Dedifferentiated amniotic fluid mesenchymal stem cell (primary cell): ENCODE data around the gene KCNIP4.
"Not testable (repeated sequence)": the region's sequence is repeated elsewhere in the genome, so short reads cannot be mapped to it uniquely, and the experiment has no call there.

Experiments
- DNase-seq: peaks from one replicate; pipeline ENCODE4 v3.0.0-alpha.2; 2016; ENCODE audit errors: extremely low spot score

Gene KCNIP4

DNA sequence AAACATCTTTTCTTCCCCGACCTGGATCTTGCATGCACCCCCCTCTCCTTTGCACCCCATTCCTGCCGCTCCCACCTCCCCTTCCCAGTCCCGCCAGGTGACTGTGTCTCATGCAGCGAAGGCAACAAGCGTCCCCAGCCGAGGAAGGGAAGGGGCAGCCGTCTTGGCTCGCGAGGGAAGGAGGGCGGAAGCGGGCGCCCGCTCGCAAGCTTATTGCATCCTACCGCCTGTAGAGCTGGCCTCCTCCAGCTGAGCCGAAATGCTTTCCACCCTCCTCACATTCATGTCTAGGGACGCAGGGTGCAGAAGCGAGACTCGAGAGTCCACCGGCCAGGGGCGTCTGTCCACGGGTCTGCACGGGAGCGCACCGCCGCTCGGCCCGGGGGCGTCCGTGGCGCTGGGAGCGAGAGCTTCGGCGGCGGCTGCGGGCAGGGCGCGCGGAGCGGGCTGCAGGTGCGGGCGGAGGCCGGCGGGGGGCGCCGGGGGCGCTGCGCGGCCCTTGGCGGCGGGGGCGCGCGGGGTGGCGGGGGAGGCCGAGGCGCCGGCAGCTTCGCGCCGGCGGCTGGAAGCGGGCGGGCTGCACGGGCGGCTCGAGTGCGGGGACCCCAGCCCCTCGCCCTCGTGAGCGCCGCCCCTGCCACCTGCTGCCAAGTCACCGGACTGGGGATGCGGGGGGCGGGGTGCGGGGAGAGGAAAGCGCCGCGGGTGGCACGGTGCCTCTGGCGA, at the start of gene KCNIP4:
TSS of gene KCNIP4 (minus strand) at position 426 of the 726 bp plus-strand sequence.
- peak; percentile 15 for DNase-seq

- not testable (repeated sequence) for DNase-seq
Observed at GRCh38 chr4:21996618-21997017, 48.0 kb upstream of the KCNIP4 start.

DNA sequence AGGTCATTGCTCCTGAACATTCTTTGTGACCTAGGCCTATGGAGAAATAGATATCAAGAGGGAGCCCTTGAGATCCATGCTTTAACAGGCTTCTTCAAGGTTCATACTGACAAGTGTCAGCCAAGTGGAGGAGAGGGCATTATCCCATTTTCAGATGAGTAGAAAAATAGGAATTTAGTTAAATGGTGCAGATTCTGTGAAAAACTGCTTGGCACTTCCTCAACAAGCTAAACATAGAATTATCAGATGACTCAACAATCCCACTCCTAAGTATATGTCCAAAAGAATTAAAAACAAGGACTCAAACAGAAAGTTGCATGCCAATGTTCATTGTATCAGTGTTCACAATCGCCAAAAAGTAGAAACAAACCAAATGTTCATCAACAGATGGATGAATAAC, 43.8 kb upstream of the KCNIP4 start:
- DNase-seq, result peak; percentile 80

DNA sequence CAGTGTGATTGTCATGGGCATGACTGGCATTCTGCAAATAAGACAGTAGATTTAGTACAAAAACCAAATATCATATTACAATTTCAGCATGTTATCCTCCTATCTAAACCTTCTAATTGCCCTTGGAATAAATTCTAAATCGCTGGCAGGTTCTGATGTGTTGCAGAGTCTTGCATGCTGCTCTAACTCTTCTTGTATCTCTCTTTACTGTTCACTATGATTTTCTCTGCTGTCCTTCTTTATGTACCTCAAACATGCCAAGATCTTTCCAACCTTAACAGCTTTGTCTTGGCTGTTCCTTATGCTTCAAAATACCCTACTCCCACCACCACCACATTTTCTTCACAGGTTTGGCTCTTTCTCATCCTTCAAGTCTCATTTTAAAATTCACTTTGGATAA, 43.0 kb upstream of the KCNIP4 start:
- peak; percentile 29 for DNase-seq

GRCh38 chr4:21991050-21991449, 42.5 kb upstream of the KCNIP4 start:
- DNase-seq, result peak; percentile 69

GRCh38 chr4:21989351-21989750, 40.8 kb upstream of the KCNIP4 start:
- no peak for DNase-seq

DNA sequence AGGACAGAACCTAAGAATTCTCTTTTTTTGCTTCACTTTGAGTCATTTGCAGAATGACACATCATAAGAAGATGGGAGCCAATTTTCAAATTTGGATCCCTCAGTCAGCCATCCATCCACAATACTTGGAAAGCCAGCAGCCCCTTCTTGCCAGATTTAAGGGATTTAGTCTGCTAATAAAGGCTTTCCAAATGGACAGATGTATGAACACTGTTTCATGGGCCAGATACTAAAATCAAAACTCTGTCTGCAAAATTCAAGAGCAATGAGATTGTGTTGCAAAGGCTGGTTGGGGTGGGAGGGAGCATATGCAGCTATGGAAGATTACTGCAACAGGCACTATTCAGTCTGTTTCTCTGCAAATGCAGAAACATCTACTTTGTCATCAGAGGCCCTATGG, 37.7 kb upstream of the KCNIP4 start:
- DNase-seq, result no peak

DNA sequence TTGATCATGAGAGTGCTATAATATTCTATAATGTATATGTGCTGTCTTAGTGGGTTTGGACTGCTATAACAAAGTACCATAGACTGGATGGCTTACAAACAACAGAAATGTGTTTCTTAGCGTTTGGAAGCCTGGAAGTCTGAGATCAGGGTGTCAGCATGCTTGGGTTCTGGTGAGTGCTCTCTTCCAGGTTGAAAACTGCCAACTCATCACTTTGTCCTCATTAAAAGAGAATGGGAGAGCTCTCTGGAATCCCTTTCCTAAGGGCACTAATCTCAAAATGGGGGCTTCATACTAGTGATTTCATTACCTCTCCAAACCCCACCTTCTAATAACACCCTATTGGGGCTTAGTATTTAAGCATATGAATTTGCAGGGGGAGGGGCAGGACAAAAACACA, 33.5 kb upstream of the KCNIP4 start:
- no peak for DNase-seq

DNA sequence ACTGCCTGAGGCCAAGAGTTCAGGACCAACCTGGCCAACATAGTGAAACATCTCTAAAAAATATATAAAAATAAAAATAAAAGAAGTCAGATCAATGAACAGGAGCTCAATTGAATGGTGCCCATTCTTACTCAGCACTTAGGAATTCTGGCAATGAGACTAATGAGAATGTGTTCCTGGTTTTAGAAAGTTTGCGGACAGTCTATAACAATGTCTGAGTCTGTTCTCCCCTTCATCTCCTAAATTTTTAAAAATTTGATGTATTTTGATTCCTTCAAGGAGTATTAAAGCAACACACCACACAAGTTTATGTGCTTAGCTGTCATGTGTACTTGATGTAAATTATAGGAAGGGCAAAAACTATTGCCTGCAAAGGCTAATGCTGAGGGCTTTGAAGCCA, 30.6 kb upstream of the KCNIP4 start:
- no peak for DNase-seq

- no peak for DNase-seq
Observed at GRCh38 chr4:21976166-21976565, 27.6 kb upstream of the KCNIP4 start.

DNA sequence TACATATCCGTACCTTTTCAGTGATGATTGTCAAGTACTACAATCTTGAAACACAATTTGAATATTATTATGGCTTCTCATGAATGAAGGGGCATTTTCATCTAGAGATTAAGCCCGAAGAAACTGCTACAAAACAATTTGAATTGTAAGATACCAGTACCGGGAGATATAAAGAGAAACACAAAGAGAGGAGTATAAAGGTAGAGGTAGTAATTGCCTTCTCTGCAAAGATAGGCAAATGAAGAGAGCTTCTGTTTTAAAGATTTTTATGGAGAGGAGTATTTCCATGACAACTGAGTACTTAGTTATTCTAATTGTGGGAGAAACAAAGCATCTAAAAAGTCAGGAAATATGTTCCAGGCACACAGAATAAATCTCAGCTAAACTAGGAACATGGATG, 25.3 kb upstream of the KCNIP4 start:
- no peak for DNase-seq

- DNase-seq, result no peak
Observed at GRCh38 chr4:21964762-21965319, 16.3 kb upstream of the KCNIP4 start.

GRCh38 chr4:21962691-21963090, 14.1 kb upstream of the KCNIP4 start:
- no peak for DNase-seq

- DNase-seq, result no peak
Observed at GRCh38 chr4:21960793-21961192, 12.2 kb upstream of the KCNIP4 start.

- no peak for DNase-seq
Observed at GRCh38 chr4:21954916-21955315, 6.3 kb upstream of the KCNIP4 start.

- no peak for DNase-seq
Observed at GRCh38 chr4:21953653-21954052, 5.1 kb upstream of the KCNIP4 start.

GRCh38 chr4:21952549-21952948, 4.0 kb upstream of the KCNIP4 start:
- DNase-seq, result no peak

DNA sequence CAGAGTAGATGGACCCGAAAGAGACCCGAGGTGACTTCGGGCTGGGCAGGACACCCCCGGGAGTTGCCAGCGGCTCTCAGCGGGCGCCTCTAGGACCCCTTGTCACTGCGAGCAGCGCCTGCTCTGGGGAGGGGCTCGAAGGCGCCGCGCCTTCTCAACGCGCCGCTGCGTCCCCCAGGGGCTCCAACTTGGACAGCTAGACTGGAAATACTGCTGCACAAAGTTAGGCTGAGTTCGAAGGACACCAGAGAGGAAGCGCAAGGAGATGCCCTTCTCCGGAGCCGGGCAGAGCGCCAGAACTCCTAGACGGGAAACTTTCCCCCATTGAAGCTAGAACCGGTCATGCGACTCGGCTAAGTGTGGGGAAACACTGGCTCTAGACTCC, 493 bp upstream of the KCNIP4 start:
- DNase-seq, result no peak

GRCh38 chr4:21947791-21948346, 703 bp downstream of the KCNIP4 start:
- no peak for DNase-seq

- DNase-seq, result no peak
Observed at GRCh38 chr4:21946858-21947257, 1.7 kb downstream of the KCNIP4 start.

- no peak for DNase-seq
Observed at GRCh38 chr4:21921526-21922180, 26.9 kb downstream of the KCNIP4 start.

- DNase-seq, result no peak
Observed at GRCh38 chr4:21915761-21916160, 32.8 kb downstream of the KCNIP4 start.

DNA sequence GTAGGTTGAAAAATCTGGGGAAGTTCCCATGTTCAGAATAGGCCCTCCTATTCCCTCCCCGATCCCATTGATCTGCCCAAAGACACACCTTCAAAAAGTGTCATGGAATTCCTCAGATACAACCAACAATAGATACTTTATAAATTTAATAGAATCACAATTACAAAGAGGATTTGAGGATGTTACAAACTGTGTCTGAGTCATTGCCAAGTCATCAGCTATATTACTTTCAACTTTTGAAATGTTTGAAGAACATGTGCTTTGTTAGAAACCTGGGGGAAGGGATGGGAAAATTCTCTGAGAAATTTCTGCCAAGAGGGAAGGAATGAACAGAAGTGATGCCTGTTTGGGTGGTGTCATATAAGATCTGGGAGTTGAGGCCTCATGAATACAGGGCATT, 46.7 kb downstream of the KCNIP4 start:
- DNase-seq, result no peak
